Measurements from ENCODE around the gene REV3L. TPM values are rescaled to one million over a fixed set of nuclear protein-coding genes. Genes with fewer than 3 reads are reported as not detected.
"Not testable (repeated sequence)": the region's sequence is repeated elsewhere in the genome, so short reads cannot be mapped to it uniquely, and the experiment has no call there.

The REV3L gene
- total and polyA plus RNA-seq, 2 donors (not counting 3 experiments of a cell fraction or from before 2014, with no cell fraction given): 6.0 to 22.7 TPM

GRCh38 chr6:111514531-111514930, 31.5 kb upstream of the REV3L start:
- DNase-seq (ENCODE audit: low read depth, low spot score); H3K27ac ChIP-seq (ENCODE audit: insufficient read depth, low read depth, low read length); H3K9me1 ChIP-seq (replicated peaks; ENCODE audit: control insufficient read depth, extremely low read depth, insufficient read depth, low read length); FAIRE-seq; BruUV-seq (replicated peaks); H3K4me3 ChIP-seq (replicated peaks in 1 of 3; ENCODE audit: insufficient read depth in 1 of 3, low read depth in 1 of 3, low read length in 3 of 3); H4K20me1 ChIP-seq (replicated peaks; ENCODE audit: control insufficient read depth, extremely low read depth, insufficient read depth, low read length); intact Hi-C loops (cut with micrococcal nuclease); H3K79me2 ChIP-seq (ENCODE audit: control insufficient read depth, insufficient read depth, low read length); dilution Hi-C loops (cut with MboI; ENCODE audit: extremely low pct_ligation_motif_present, low sequenced_read_pairs); POLR2A ChIA-PET; H3K9me3 ChIP-seq (replicated peaks; ENCODE audit: control insufficient read depth, insufficient read depth, low read length); H3K4me2 ChIP-seq (ENCODE audit: insufficient read depth, low read length); H3K4me1 ChIP-seq (ENCODE audit: control insufficient read depth, extremely low read depth, insufficient read depth, low read length); H2AFZ ChIP-seq (ENCODE audit: low read depth, low read length); H3K27me3 ChIP-seq (ENCODE audit: control insufficient read depth in 2 of 2, insufficient read depth in 2 of 2, low read length in 2 of 2); H3K36me3 ChIP-seq (ENCODE audit: control insufficient read depth in 2 of 2, extremely low read depth in 1 of 2, insufficient read depth in 2 of 2, low read length in 2 of 2); H3K9ac ChIP-seq (replicated peaks; ENCODE audit: extremely low read depth, insufficient read depth, low read length): not testable (repeated sequence)
- CTCF ChIA-PET: interaction anchor here (1.1 to 1.8 kb wide), 2 partner anchors 14 to 30 kb away, joined by 4 read pairs; no protein-coding TSS in a partner anchor

GRCh38 chr6:111507219-111507618, 24.2 kb upstream of the REV3L start:
- H3K4me1 ChIP-seq (ENCODE audit: control insufficient read depth, extremely low read depth, insufficient read depth, low read length); POLR2A ChIA-PET; dilution Hi-C loops (cut with MboI; ENCODE audit: extremely low pct_ligation_motif_present, low sequenced_read_pairs); H3K27ac ChIP-seq (ENCODE audit: insufficient read depth, low read depth, low read length); H4K20me1 ChIP-seq (replicated peaks; ENCODE audit: control insufficient read depth, extremely low read depth, insufficient read depth, low read length); BruUV-seq (replicated peaks); FAIRE-seq; intact Hi-C loops (cut with micrococcal nuclease); H3K9ac ChIP-seq (replicated peaks; ENCODE audit: extremely low read depth, insufficient read depth, low read length); H3K36me3 ChIP-seq (ENCODE audit: control insufficient read depth in 2 of 2, extremely low read depth in 1 of 2, insufficient read depth in 2 of 2, low read length in 2 of 2); H3K79me2 ChIP-seq (ENCODE audit: control insufficient read depth, insufficient read depth, low read length); DNase-seq (ENCODE audit: low read depth, low spot score); H3K4me2 ChIP-seq (ENCODE audit: insufficient read depth, low read length); H2AFZ ChIP-seq (ENCODE audit: low read depth, low read length); H3K9me1 ChIP-seq (replicated peaks; ENCODE audit: control insufficient read depth, extremely low read depth, insufficient read depth, low read length); H3K9me3 ChIP-seq (replicated peaks; ENCODE audit: control insufficient read depth, insufficient read depth, low read length); H3K27me3 ChIP-seq (ENCODE audit: control insufficient read depth in 2 of 2, insufficient read depth in 2 of 2, low read length in 2 of 2); H3K4me3 ChIP-seq (replicated peaks in 1 of 3; ENCODE audit: insufficient read depth in 1 of 3, low read depth in 1 of 3, low read length in 3 of 3): not testable (repeated sequence)
- CTCF ChIA-PET: interaction anchor here (1.7 kb wide), 1 partner anchor 29 kb away, joined by 3 read pairs; no protein-coding TSS in a partner anchor

GRCh38 chr6:111505498-111505897, 22.5 kb upstream of the REV3L start:
- DNase-seq (ENCODE audit: low read depth, low spot score); H3K9ac ChIP-seq (replicated peaks; ENCODE audit: extremely low read depth, insufficient read depth, low read length); H3K36me3 ChIP-seq (ENCODE audit: control insufficient read depth in 2 of 2, extremely low read depth in 1 of 2, insufficient read depth in 2 of 2, low read length in 2 of 2); dilution Hi-C loops (cut with MboI; ENCODE audit: extremely low pct_ligation_motif_present, low sequenced_read_pairs); POLR2A ChIA-PET; H3K9me3 ChIP-seq (replicated peaks; ENCODE audit: control insufficient read depth, insufficient read depth, low read length); H2AFZ ChIP-seq (ENCODE audit: low read depth, low read length); intact Hi-C loops (cut with micrococcal nuclease); H3K79me2 ChIP-seq (ENCODE audit: control insufficient read depth, insufficient read depth, low read length); H3K27ac ChIP-seq (ENCODE audit: insufficient read depth, low read depth, low read length); BruUV-seq (replicated peaks); H3K4me2 ChIP-seq (ENCODE audit: insufficient read depth, low read length); CTCF ChIA-PET; H4K20me1 ChIP-seq (replicated peaks; ENCODE audit: control insufficient read depth, extremely low read depth, insufficient read depth, low read length); H3K9me1 ChIP-seq (replicated peaks; ENCODE audit: control insufficient read depth, extremely low read depth, insufficient read depth, low read length); FAIRE-seq; H3K27me3 ChIP-seq (ENCODE audit: control insufficient read depth in 2 of 2, insufficient read depth in 2 of 2, low read length in 2 of 2); H3K4me3 ChIP-seq (replicated peaks in 1 of 3; ENCODE audit: insufficient read depth in 1 of 3, low read depth in 1 of 3, low read length in 3 of 3); H3K4me1 ChIP-seq (ENCODE audit: control insufficient read depth, extremely low read depth, insufficient read depth, low read length): not testable (repeated sequence)

All from endothelial cell of umbilical vein (primary cell).